HG03439 (cell line): ENCODE measurements around the gene DBN1.

ENCODE experiments used
- ATAC-seq: cut with Tn5 transposase; IDR thresholded peaks from one replicate; pipeline ENCODE4 v1.9.1; 2021; ENCODE audit warnings: mild to moderate bottlenecking, moderate library complexity; ENCODE audit not compliant: unreplicated experiment

The DBN1 gene

GRCh38 chr5:177410575-177410974 is 62.9 kb downstream of the DBN1 start:
- no peak for ATAC-seq

DNA sequence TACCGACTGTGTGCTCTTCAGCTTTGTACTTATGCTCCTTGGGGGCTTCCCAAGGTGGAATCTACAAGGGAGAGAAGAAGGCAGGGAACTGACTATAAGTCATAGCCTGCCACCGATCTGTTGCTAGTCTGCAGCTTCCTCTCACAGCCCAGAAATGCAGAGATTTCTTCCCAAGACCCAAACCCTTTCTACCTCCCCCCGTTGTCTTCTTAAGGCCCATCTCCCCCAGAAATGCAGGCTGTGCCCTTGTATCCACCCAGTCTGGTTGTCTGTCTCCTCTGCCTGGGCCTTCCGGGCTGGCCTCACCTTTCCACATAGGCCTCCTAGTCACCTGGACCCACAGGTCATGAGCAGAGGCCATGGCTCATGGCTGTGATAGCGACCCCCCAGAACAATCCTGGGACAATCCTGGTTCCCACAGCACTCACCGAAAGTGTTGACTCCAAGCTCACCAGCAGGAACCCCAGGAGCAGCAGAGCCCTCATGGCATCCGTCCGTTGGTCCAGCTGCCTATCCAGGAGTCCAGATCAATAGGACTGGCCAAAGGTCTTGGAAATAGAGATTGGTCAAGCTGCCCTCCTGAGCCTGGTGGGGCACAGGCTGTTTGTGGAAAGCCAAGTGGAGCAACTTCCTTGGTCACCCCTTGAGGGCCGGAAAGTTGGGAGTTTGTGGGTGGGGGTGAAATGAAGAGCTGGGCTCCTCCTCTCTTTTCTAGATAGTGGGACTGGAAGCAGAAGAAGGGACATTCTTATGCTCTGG is 64.2 kb downstream of the DBN1 start, which contains the start of gene F12:
Gene F12, minus strand, starts transcription at position 522 of the 759 bp plus-strand sequence. Its CDS starts 37 bp downstream, at position 485.
- no peak for ATAC-seq
